HepG2 (cell line): ENCODE results near the gene PLD2. TPM values are rescaled to one million over a fixed set of nuclear protein-coding genes. Genes with fewer than 3 reads are reported as not detected.

Experiments
- AFF4 ChIP-seq: sonication (generic); formaldehyde crosslinking; IDR thresholded peaks from 2 replicates; pipeline ENCODE4 v1.4.0; 2020; ENCODE audit warnings: missing genetic modification reagents
- CENPX ChIP-seq: sonication (generic); formaldehyde crosslinking; IDR thresholded peaks from 2 replicates; pipeline ENCODE4 v1.9.0; 2021; ENCODE audit warnings: mild to moderate bottlenecking, missing genetic modification reagents, moderate library complexity
- DR1 ChIP-seq: sonication (generic); formaldehyde crosslinking; IDR thresholded peaks from 2 replicates; pipeline ENCODE4 v1.8.0; 2021; ENCODE audit warnings: mild to moderate bottlenecking, missing genetic modification reagents, inconsistent platforms
- MLLT10 ChIP-seq: sonication (generic); formaldehyde crosslinking; IDR thresholded peaks from 2 replicates; pipeline ENCODE4 v1.4.0; 2020; ENCODE audit warnings: missing genetic modification reagents
- PPARG ChIP-seq: conservative IDR thresholded peaks from 2 replicates; pipeline ENCODE4 v1.6.1; 2016; ENCODE audit warnings: missing biosample characterization, missing genetic modification reagents
- SIN3B ChIP-seq: fragments of 150-350 bp; IDR thresholded peaks from 2 replicates; pipeline ENCODE4 v1.6.1; 2014; ENCODE audit warnings: low read length
- U2AF1 ChIP-seq: fragments of 200-400 bp; formaldehyde crosslinking; optimal IDR thresholded peaks from 2 replicates; pipeline ENCODE3; 2017; ENCODE audit warnings: mild to moderate bottlenecking, low read depth, low read length
- ZBTB37 ChIP-seq: sonication (generic); formaldehyde crosslinking; IDR thresholded peaks from 2 replicates; pipeline ENCODE4 v1.4.0; 2020; ENCODE audit warnings: mild to moderate bottlenecking, missing genetic modification reagents
- ZBTB39 ChIP-seq: sonication (generic); formaldehyde crosslinking; IDR thresholded peaks from 2 replicates; pipeline ENCODE4 v1.5.0; 2020; ENCODE audit warnings: missing genetic modification reagents
- ZEB1 ChIP-seq: IDR thresholded peaks from 2 replicates; pipeline ENCODE4 v1.6.1; 2012; ENCODE audit warnings: mild to moderate bottlenecking, low read depth, inconsistent platforms; ENCODE audit not compliant: insufficient replicate concordance
- ZFP41 ChIP-seq: sonication (generic); formaldehyde crosslinking; IDR thresholded peaks from 2 replicates; pipeline ENCODE4 v1.4.0; 2020; ENCODE audit warnings: mild to moderate bottlenecking, missing genetic modification reagents, borderline replicate concordance
- ZNF280B ChIP-seq: sonication (generic); formaldehyde crosslinking; IDR thresholded peaks from 2 replicates; pipeline ENCODE4 v1.5.0; 2020; ENCODE audit warnings: missing genetic modification reagents, mild to moderate bottlenecking, borderline replicate concordance
- ZNF460 ChIP-seq: sonication (generic); formaldehyde crosslinking; IDR thresholded peaks from 2 replicates; pipeline ENCODE4 v1.5.1; 2020; ENCODE audit warnings: missing genetic modification reagents, mild to moderate bottlenecking, borderline replicate concordance
- ZNF749 ChIP-seq: sonication (generic); formaldehyde crosslinking; IDR thresholded peaks from 2 replicates; pipeline ENCODE4 v1.8.0; 2022; ENCODE audit warnings: mild to moderate bottlenecking, missing genetic modification reagents, moderate library complexity, borderline replicate concordance
- ZNF784 ChIP-seq: sonication (generic); formaldehyde crosslinking; IDR thresholded peaks from 2 replicates; pipeline ENCODE4 v1.5.1; 2020; ENCODE audit warnings: missing genetic modification reagents, mild to moderate bottlenecking, borderline replicate concordance
- ZSCAN30 ChIP-seq: sonication (generic); formaldehyde crosslinking; IDR thresholded peaks from 2 replicates; pipeline ENCODE4 v1.5.0; 2020; ENCODE audit warnings: mild to moderate bottlenecking, missing genetic modification reagents
- polyA plus RNA-seq, 8 experiments: library from polyadenylated mRNA; depleted of rRNA in 3 of 8; stranded (reverse) in 7 of 8; unstranded in 1 of 8; fragments of >200 nt; fragmentation: Illumina TruSeq in 4 of 8; extraction: Trizol in 4 of 8; gene quantifications; 2 replicates each; pipeline versions ENCODE4 v1.2.1 to v1.2.3, GENCODE V29; 2011 to 2016; ENCODE audit warnings: low read depth in 4 of 8, missing spikeins in 1 of 8, mixed read lengths in 1 of 8; ENCODE audit not compliant: insufficient read depth in 1 of 8
- total RNA-seq, 5 experiments: library from RNA; depleted of rRNA; stranded (reverse); fragments of >200 nt; fragmentation: Illumina TruSeq; extraction: Trizol; gene quantifications; 2 replicates each; pipeline ENCODE4 v1.2.3, GENCODE V29; 2016; ENCODE audit warnings: low read depth in 1 of 5

PLD2 gene
- total and polyA plus RNA-seq, 2 of the 13 experiments (the other 11 are each of a cell fraction or from before 2014, with no cell fraction given): 13.4 to 29.7 TPM

GRCh38 chr17:4788807-4789700, 17.9 kb upstream of the PLD2 start, which contains the start of gene GLTPD2 (continued):
- no peak for TF ChIP-seq ZBTB37 (CRISPR knock-in tag)
- no peak for TF ChIP-seq AFF4 (CRISPR knock-in tag)
- TF ChIP-seq DR1 (CRISPR knock-in tag): no peak
- TF ChIP-seq U2AF1: no peak
- TF ChIP-seq MLLT10 (CRISPR knock-in tag): no peak
- TF ChIP-seq ZBTB39 (CRISPR knock-in tag): no peak
- TF ChIP-seq PPARG: peak; percentile 97
- TF ChIP-seq ZFP41 (CRISPR knock-in tag): no peak
- TF ChIP-seq SIN3B: no peak
- TF ChIP-seq ZSCAN30 (CRISPR knock-in tag): no peak
- 0 out of 2 replicates have a peak, but pooled peaks have one; percentile 50 for TF ChIP-seq ZNF749 (CRISPR knock-in tag)
- peak; percentile 22; the same call in 1 of the 2 replicates for TF ChIP-seq ZNF460 (CRISPR knock-in tag)
- no peak for TF ChIP-seq ZEB1
- no peak for TF ChIP-seq ZNF280B (CRISPR knock-in tag)
- no peak for TF ChIP-seq ZNF784 (CRISPR knock-in tag)
- TF ChIP-seq CENPX (CRISPR knock-in tag): no peak
